Measurements from ENCODE around the gene NR2C2AP. TPM values are rescaled to one million over a fixed set of nuclear protein-coding genes. Genes with fewer than 3 reads are reported as not detected.

Gene NR2C2AP
- total and polyA plus RNA-seq, 2 of the 13 experiments (the other 11 are each of a cell fraction or from before 2014, with no cell fraction given) = 12.2 to 26.8 TPM

GRCh38 chr19:19212916-19213315, 9.7 kb upstream of the NR2C2AP start (continued):
- TF ChIP-seq, protein P1, sequence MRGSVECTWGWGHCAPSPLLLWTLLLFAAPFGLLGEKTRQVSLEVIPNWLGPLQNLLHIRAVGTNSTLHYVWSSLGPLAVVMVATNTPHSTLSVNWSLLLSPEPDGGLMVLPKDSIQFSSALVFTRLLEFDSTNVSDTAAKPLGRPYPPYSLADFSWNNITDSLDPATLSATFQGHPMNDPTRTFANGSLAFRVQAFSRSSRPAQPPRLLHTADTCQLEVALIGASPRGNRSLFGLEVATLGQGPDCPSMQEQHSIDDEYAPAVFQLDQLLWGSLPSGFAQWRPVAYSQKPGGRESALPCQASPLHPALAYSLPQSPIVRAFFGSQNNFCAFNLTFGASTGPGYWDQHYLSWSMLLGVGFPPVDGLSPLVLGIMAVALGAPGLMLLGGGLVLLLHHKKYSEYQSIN (CRISPR knock-in tag; IDR thresholded peaks at IDR 0.05; ENCODE audit: borderline replicate concordance) = no peak
- TF ChIP-seq PHF5A (CRISPR knock-in tag; IDR thresholded peaks at IDR 0.05; ENCODE audit: low read depth, unreplicated experiment) (no peak), ZNF780A (CRISPR knock-in tag; IDR thresholded peaks at IDR 0.05) (no peak), HNRNPK (IDR thresholded peaks at IDR 0.05; ENCODE audit: low read depth, low read length, poor library complexity, severe bottlenecking) (no peak), ZNF20 (CRISPR knock-in tag; IDR thresholded peaks at IDR 0.05) (no peak)

DNA sequence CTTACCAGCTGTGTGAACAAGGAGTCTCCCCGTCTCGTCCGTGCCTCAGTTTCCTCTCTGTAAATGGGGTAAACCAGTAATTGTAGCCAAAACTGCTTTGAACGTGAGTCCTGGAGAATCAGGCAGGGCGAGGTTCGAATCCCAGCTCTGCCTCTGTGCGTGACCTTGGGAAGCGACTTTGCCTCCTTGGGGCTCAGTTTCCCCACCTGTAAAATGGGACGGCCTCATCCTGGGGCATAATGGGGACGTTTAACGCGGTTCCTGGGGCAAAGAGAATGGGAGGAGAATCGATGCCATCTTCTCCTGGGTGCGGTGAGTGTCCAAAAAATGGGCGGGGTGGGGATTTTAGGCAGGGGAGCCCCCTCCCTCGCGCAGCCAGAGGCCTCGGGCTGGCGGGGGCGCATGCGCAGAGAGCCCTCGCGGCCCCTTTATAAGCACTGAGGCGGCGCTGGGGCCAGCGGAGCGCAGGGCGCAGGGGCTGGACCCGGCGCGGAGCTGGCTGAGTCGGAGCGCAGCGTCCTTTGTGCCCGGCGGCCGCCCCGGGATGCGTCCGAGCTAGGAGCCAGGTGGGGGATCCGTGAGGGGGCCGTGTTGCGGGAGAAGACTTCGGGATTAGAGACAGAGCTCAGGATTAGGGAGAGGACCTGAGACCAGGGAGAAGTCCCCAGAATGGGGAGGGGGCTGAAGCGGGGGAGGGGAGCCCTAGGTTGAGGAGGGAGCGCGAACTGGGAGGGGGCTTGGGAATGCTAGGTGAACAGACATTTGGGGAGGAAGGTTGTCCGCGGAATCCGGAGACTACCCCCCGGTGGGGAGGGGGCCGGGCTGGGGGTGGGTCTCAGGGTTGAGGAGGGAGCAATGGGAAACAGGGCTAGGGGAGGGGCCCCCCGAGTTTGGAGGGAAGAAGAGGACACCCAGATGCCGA, 8.5 kb upstream of the NR2C2AP start, which contains the start of gene NCAN:
Gene NCAN, plus strand, starts transcription at position 460 of the 922 bp plus-strand sequence. CDS start 4,996 bp downstream, outside the sequence.
- ATAC-seq (peak; percentile 46), DNase-seq (ENCODE audit: low spot score) (no peak), FAIRE-seq (no peak)
- Histone ChIP-seq H2AFZ (ENCODE audit: low read length) (no peak within 1 kb of the TSS), H3K27ac (ENCODE audit: extremely low read length, insufficient read depth, low read length) (no peak within 1 kb of the TSS), H3K9me3 (ENCODE audit: low read length) (no peaks in the 10 kb centered on the region), H3K79me2 (ENCODE audit: insufficient read depth, low read length) (no peaks in the 10 kb centered on the region), H3K9ac (ENCODE audit: insufficient read depth, low read depth, low read length) (no peak within 1 kb of the TSS), H3K27me3 (ENCODE audit: control insufficient read depth in 1 of 2, insufficient read depth in 2 of 2, low read length in 2 of 2) (peaks cover 2 to 21% of the 10 kb centered on the region in 2 experiments; a peak in 3 of 5 replicates), H3K4me1 (ENCODE audit: insufficient read depth, low read length) (no peaks in the 10 kb centered on the region), H3K36me3 (replicated peaks in 1 of 2; ENCODE audit: control insufficient read depth in 1 of 2, insufficient read depth in 2 of 2, low read length in 2 of 2) (no peaks in the 10 kb centered on the region), H3K4me3 (replicated peaks in 1 of 3; ENCODE audit: insufficient read depth in 1 of 3, low read depth in 2 of 3, low read length in 3 of 3) (no peak within 1 kb of the TSS), H4K20me1 (ENCODE audit: insufficient read depth, low read length) (no peaks in the 10 kb centered on the region; the same call in 1 of the 2 replicates), H3K4me2 (ENCODE audit: low read depth, low read length) (no peak within 1 kb of the TSS)
- 16% methylated on average over 28 of the region's 54 CpGs for WGBS (ENCODE audit: low lambda C conversion rate)
- POLR2A ChIA-PET = no interaction called here
- BruUV-seq (replicated peaks) = no TSS peak
- intact Hi-C loops (cut with micrococcal nuclease; ENCODE audit: unreplicated experiment) (no loop called here), in situ Hi-C loops (cut with HindIII; ENCODE audit: extremely low pct_ligation_motif_present, low pct_unique_long_range_greater_than_20kb) (no loop called here)
- CTCF ChIA-PET (ENCODE audit: low intra/inter-chr PET ratio, low total read pairs) = no interaction called here
- no peak for TF ChIP-seq MAFF (IDR thresholded peaks at IDR 0.05; ENCODE audit: low read depth, low read length)
- no peak for TF ChIP-seq ZKSCAN5 (CRISPR knock-in tag; IDR thresholded peaks at IDR 0.05)
- no peak for TF ChIP-seq SOX5 (CRISPR knock-in tag; IDR thresholded peaks at IDR 0.05; ENCODE audit: borderline replicate concordance)
- TF ChIP-seq, protein P2, sequence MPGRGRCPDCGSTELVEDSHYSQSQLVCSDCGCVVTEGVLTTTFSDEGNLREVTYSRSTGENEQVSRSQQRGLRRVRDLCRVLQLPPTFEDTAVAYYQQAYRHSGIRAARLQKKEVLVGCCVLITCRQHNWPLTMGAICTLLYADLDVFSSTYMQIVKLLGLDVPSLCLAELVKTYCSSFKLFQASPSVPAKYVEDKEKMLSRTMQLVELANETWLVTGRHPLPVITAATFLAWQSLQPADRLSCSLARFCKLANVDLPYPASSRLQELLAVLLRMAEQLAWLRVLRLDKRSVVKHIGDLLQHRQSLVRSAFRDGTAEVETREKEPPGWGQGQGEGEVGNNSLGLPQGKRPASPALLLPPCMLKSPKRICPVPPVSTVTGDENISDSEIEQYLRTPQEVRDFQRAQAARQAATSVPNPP (CRISPR knock-in tag; IDR thresholded peaks at IDR 0.05) = no peak
- TF ChIP-seq HNRNPH1 (optimal IDR thresholded peaks at IDR 0.05; ENCODE audit: low read depth, low read length) = no peak
- TF ChIP-seq ZNF546 (CRISPR knock-in tag; conservative IDR thresholded peaks at IDR 0.05) = no peak
- TF ChIP-seq RBFOX2 (IDR thresholded peaks at IDR 0.05; ENCODE audit: low read depth, low read length) = no peak
- TF ChIP-seq, protein P3, sequence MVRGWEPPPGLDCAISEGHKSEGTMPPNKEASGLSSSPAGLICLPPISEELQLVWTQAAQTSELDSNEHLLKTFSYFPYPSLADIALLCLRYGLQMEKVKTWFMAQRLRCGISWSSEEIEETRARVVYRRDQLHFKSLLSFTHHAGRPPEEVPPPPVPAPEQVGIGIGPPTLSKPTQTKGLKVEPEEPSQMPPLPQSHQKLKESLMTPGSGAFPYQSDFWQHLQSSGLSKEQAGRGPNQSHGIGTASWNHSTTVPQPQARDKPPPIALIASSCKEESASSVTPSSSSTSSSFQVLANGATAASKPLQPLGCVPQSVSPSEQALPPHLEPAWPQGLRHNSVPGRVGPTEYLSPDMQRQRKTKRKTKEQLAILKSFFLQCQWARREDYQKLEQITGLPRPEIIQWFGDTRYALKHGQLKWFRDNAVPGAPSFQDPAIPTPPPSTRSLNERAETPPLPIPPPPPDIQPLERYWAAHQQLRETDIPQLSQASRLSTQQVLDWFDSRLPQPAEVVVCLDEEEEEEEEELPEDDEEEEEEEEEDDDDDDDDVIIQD (CRISPR knock-in tag; IDR thresholded peaks at IDR 0.05; ENCODE audit: low read depth) = no peak
- no peak for TF ChIP-seq RBAK (CRISPR knock-in tag; IDR thresholded peaks at IDR 0.05)
- no peak for TF ChIP-seq ZNF230 (CRISPR knock-in tag; IDR thresholded peaks at IDR 0.05)
- TF ChIP-seq, protein P4, sequence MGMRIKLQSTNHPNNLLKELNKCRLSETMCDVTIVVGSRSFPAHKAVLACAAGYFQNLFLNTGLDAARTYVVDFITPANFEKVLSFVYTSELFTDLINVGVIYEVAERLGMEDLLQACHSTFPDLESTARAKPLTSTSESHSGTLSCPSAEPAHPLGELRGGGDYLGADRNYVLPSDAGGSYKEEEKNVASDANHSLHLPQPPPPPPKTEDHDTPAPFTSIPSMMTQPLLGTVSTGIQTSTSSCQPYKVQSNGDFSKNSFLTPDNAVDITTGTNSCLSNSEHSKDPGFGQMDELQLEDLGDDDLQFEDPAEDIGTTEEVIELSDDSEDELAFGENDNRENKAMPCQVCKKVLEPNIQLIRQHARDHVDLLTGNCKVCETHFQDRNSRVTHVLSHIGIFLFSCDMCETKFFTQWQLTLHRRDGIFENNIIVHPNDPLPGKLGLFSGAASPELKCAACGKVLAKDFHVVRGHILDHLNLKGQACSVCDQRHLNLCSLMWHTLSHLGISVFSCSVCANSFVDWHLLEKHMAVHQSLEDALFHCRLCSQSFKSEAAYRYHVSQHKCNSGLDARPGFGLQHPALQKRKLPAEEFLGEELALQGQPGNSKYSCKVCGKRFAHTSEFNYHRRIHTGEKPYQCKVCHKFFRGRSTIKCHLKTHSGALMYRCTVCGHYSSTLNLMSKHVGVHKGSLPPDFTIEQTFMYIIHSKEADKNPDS (CRISPR knock-in tag; IDR thresholded peaks at IDR 0.05) = no peak
- no peak for TF ChIP-seq ZNF83 (CRISPR knock-in tag; IDR thresholded peaks at IDR 0.05; ENCODE audit: borderline replicate concordance)

Measured in HepG2 (cell line).